Ascending aorta (tissue), 2 donors: Measurements from ENCODE around the gene ALKBH5. TPM values are rescaled to one million over a fixed set of nuclear protein-coding genes. Genes with fewer than 3 reads are reported as not detected.

Source experiments
- DNase-seq, 2 donors: peaks; one replicate each; pipeline ENCODE4 v3.0.0-alpha.2; 2019; ENCODE audit warnings: low spot score in 2 of 2
- H3K27ac ChIP-seq, 2 donors: fragments of 200-600 bp; sonication (generic); one replicate each; pipeline ENCODE4 v1.5.1; 2016 to 2017; ENCODE audit warnings: mild to moderate bottlenecking in 1 of 2
- H3K27me3 ChIP-seq: fragments of 200-600 bp; sonication (generic); one replicate; pipeline ENCODE4 v1.5.1; 2017
- H3K36me3 ChIP-seq, 2 donors: fragments of 200-600 bp; sonication (generic); one replicate each; pipeline ENCODE4 v1.5.1; 2016
- H3K4me1 ChIP-seq, 2 donors: fragments of 200-600 bp; sonication (generic); one replicate each; pipeline ENCODE4 v1.5.1; 2016 to 2017; ENCODE audit warnings: mild to moderate bottlenecking in 1 of 2
- H3K4me3 ChIP-seq, 2 donors: fragments of 200-600 bp; sonication (generic); one replicate each; pipeline ENCODE4 v1.5.1; 2016 to 2017; ENCODE audit warnings: mild to moderate bottlenecking in 1 of 2
- H3K9me3 ChIP-seq, 2 donors: fragments of 200-600 bp; sonication (generic); one replicate each; pipeline ENCODE4 v1.5.1; 2016
- intact Hi-C: fragments of 100-400 bp; cut with DNase I; formaldehyde crosslinking; loops from one replicate; pipeline ENCODE4 v1.15.1; 2023
- total RNA-seq: library from RNA; depleted of rRNA; stranded (reverse); fragments of >200 nt; gene quantifications from one replicate; pipeline ENCODE4 v1.1.0, GENCODE V29; 2016
- TF ChIP-seq, protein P1 (sequence below), 3 experiments: fragments of 200-600 bp in 2 of 3; fragments of 450-650 bp in 1 of 3; sonication (generic) in 2 of 3; IDR thresholded peaks; one replicate each; pipeline ENCODE4 v1.5.1; 2016 to 2019; ENCODE audit warnings: antibody characterized with exemption in 3 of 3, mild to moderate bottlenecking in 1 of 3, moderate library complexity in 1 of 3

ALKBH5 gene
- total RNA-seq, 1 donor from 2014 or later, result 73.4 TPM

DNA sequence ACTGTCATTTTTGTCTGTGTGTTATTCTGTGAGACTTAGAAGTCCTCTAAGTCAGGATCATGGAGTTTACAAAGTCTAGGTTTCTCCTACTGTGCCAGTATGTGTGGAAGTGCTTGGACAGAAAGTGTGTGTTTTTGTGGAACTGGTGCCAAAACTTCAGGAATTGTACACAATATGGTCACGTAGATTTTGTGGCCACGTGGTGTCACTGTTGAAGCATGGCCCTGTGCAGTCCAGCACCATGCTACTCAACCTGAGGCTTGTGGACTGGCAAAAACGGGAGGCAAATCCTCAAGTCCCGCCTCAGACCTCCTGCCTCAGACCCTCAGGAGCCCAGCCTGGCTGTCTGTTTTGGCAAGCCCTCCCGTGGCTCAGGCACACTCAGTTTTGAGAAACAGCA, 16.7 kb upstream of the ALKBH5 start:
- H3K4me1 ChIP-seq, result no peaks in the 10 kb centered on the region
- intact Hi-C loops, result no loop called here
- no peaks in the 10 kb centered on the region for H3K36me3 ChIP-seq
- no peaks in the 10 kb centered on the region for H3K27me3 ChIP-seq
- no peak for DNase-seq
- TF ChIP-seq, protein P1, sequence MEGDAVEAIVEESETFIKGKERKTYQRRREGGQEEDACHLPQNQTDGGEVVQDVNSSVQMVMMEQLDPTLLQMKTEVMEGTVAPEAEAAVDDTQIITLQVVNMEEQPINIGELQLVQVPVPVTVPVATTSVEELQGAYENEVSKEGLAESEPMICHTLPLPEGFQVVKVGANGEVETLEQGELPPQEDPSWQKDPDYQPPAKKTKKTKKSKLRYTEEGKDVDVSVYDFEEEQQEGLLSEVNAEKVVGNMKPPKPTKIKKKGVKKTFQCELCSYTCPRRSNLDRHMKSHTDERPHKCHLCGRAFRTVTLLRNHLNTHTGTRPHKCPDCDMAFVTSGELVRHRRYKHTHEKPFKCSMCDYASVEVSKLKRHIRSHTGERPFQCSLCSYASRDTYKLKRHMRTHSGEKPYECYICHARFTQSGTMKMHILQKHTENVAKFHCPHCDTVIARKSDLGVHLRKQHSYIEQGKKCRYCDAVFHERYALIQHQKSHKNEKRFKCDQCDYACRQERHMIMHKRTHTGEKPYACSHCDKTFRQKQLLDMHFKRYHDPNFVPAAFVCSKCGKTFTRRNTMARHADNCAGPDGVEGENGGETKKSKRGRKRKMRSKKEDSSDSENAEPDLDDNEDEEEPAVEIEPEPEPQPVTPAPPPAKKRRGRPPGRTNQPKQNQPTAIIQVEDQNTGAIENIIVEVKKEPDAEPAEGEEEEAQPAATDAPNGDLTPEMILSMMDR (IDR thresholded peaks at IDR 0.05), result no peak
- no peaks in the 10 kb centered on the region for H3K9me3 ChIP-seq
- no peak overlapping the region for H3K27ac ChIP-seq
- no peak overlapping the region for H3K4me3 ChIP-seq

GRCh38 chr17:18167421-18167820, 16.2 kb upstream of the ALKBH5 start:
- TF ChIP-seq, protein P1 (IDR thresholded peaks at IDR 0.05), result no peak
- no peak for DNase-seq
- H3K9me3 ChIP-seq, result no peaks in the 10 kb centered on the region

DNA sequence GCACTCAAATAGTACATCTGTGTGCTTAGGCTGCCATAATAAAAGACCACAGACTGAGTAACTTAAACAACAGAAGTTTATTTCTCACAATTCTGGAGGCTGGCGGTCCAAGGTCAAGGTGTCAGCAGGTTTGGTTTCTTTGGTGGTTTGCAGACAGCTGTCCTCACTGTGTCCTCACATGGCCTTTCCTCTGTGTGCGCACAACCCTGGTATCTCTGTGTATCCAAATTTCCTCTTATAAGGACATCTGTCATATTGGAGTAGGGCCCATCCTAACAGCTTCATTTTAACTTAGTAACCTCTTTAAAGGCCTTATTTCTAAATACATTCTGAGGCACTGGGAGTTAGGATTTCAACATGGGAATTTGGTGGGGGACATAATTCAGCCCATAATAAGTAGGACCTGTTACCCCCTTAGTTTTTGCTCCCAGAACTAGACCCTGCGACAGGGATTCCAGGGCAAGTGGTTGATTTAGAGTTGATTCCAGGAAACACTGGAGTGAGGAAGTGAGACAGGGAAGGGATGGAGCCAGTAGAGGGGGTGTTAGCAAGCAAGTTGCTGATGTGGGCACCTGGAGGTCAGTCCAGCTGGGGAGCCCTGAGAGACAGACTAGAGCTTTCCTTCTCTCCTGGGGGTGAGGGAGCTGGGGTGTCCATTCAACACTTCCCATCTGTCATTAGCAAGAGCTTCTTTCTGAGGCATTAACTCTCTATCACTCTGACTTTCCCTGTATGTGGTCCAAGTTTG, 10.9 kb upstream of the ALKBH5 start:
- H3K9me3 ChIP-seq, result no peaks in the 10 kb centered on the region
- DNase-seq, result no peak
- H3K36me3 ChIP-seq, result no peaks in the 10 kb centered on the region
- no peak overlapping the region for H3K27ac ChIP-seq
- intact Hi-C loops, result no loop called here
- no peaks in the 10 kb centered on the region for H3K27me3 ChIP-seq
- no peak overlapping the region for H3K4me3 ChIP-seq
- no peaks in the 10 kb centered on the region for H3K4me1 ChIP-seq
- TF ChIP-seq, protein P1 (IDR thresholded peaks at IDR 0.05), result no peak

More at GRCh38 chr17:18167421-18167820, 16.2 kb upstream of the ALKBH5 start:
- no peaks in the 10 kb centered on the region for H3K4me1 ChIP-seq
- no peak overlapping the region for H3K27ac ChIP-seq
- H3K27me3 ChIP-seq, result no peaks in the 10 kb centered on the region
- no peak overlapping the region for H3K4me3 ChIP-seq
- no peaks in the 10 kb centered on the region for H3K36me3 ChIP-seq
- intact Hi-C loops, result no loop called here

DNA sequence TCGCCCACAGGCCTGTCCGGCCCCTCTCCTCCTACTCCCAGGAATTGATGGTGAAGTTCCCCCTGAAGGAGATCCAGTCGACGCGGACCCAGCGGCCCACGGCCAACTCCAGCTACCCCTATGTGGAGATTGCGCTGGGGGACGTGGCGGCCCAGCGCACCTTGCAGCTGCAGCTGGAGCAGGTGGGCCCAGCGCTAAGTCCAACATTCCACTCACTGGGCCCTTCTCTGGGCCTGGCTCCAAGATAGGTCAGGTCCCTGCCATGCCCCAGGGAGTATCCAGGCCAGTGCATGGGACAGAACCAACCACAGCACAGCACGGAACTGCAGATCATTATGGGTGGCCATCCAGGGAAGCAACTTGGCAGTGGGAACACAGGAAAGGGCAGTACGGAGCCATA, 9.9 kb upstream of the ALKBH5 start:
- intact Hi-C loops, result no loop called here
- no peaks in the 10 kb centered on the region for H3K4me1 ChIP-seq

GRCh38 chr17:18176176-18176575, 7.5 kb upstream of the ALKBH5 start:
- no peaks in the 10 kb centered on the region for H3K4me1 ChIP-seq
- no peak for DNase-seq
- TF ChIP-seq, protein P1 (IDR thresholded peaks at IDR 0.05), result no peak
- no peaks in the 10 kb centered on the region for H3K36me3 ChIP-seq
- H3K27ac ChIP-seq, result no peak overlapping the region
- intact Hi-C loops, result no loop called here
- H3K27me3 ChIP-seq, result no peaks in the 10 kb centered on the region
- no peaks in the 10 kb centered on the region for H3K9me3 ChIP-seq
- no peak overlapping the region for H3K4me3 ChIP-seq

More for the DNA sequence above, 9.9 kb upstream of the ALKBH5 start:
- Histone ChIP-seq H3K4me3 (no peak overlapping the region), H3K27me3 (no peaks in the 10 kb centered on the region), H3K27ac (no peak overlapping the region), H3K9me3 (no peaks in the 10 kb centered on the region), H3K36me3 (no peaks in the 10 kb centered on the region)
- TF ChIP-seq, protein P1 (IDR thresholded peaks at IDR 0.05), result no peak
- no peak for DNase-seq
